ENCODE data around the gene GDF10. TPM values are rescaled to one million over a fixed set of nuclear protein-coding genes. Genes with fewer than 3 reads are reported as not detected.

The GDF10 gene
- total and polyA plus RNA-seq, 9 of the 15 experiments (the other 6 are each of a cell fraction or from before 2014, with no cell fraction given), result 0.03 to 0.20 (median 0.11) TPM; not detected in 6

DNA sequence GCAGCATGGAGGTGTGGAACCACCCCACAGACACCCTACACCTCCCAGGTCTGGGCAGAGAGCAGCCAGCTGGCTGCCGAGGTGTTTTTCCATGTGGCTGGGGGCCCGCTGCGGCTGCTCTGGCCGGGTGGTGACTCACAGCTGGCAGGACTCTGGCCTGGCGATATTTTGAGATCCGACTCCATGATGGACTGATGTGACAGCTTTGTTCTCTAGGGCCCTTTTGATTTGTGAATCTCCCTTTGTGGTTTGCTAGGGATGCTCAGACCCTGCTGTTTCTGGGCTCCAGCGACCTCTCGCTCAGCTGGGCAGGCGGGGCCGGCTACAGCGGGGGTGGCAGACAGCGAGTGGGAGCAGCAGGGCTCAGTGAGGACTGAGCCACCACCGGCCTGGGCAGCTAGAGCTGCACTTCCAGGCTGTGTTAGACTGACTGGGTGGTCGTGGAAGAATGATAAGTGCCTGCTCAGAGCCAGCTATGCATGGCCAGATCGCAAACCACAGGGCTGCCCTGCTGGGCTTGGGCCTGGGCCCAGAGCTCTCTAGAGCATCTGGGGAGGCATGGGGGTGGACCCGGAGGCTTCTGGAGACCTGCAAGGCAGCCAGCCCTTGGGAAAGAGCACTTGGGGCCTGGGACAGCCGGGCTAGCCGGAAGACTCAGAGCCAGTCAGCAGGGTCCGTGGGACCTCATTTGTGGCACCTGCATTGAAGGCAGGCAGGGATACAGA lies 46.2 kb upstream of the GDF10 start:
- ChIA-PET CTCF (ENCODE audit: low intra/inter-chr PET ratio) (no interaction called here), POLR2A (interaction anchor here (1.0 to 1.2 kb wide), 2 partner anchors 10 to 15 kb away, joined by 4 to 5 read pairs; no protein-coding TSS in a partner anchor)
- 0 out of 2 replicates have a peak, but pooled peaks cover 3% of the 10 kb centered on the region for H4K20me1 ChIP-seq (replicated peaks; ENCODE audit: control insufficient read depth, insufficient read depth, low read length)
- DNase-seq (ENCODE audit: extremely low read depth in 1 of 4, low spot score in 3 of 4) (no peak), ATAC-seq (no peak), FAIRE-seq (no peak)
- WGBS (ENCODE audit: insufficient coverage, low coverage, missing lambda C conversion rate), result 8% methylated on average over 18 of the region's 19 CpGs
- H3K4me3 ChIP-seq, result no peak overlapping the region
- no TSS peak for BruUV-seq (replicated peaks)
- in situ Hi-C loops (cut with MboI), result no loop called here
- no peaks in the 10 kb centered on the region for H3K9me1 ChIP-seq (ENCODE audit: control insufficient read depth, insufficient read depth, low read length)
- H3K27me3 ChIP-seq (ENCODE audit: control insufficient read depth in 2 of 2, insufficient read depth in 2 of 2, low read length in 2 of 2), result peaks cover 11 to 54% of the 10 kb centered on the region in 2 experiments; a peak in 4 of 5 replicates
- no peak overlapping the region for H2AFZ ChIP-seq (ENCODE audit: low read depth, low read length)
- no peaks in the 10 kb centered on the region for H3K36me3 ChIP-seq (ENCODE audit: control insufficient read depth, insufficient read depth, low read length)
- H3K9me3 ChIP-seq (replicated peaks; ENCODE audit: control insufficient read depth, insufficient read depth, low read depth, low read length), result no peaks in the 10 kb centered on the region
- no peak for TF ChIP-seq GTF2E2 (tag; IDR thresholded peaks at IDR 0.05)
- peaks cover 0 to 4% of the 10 kb centered on the region in 2 experiments; a peak in 2 of 5 replicates for H3K4me1 ChIP-seq (replicated peaks in 1 of 2; ENCODE audit: control insufficient read depth in 2 of 2, insufficient read depth in 2 of 2, low read length in 2 of 2)
- 0 out of 4 replicates have a peak overlapping the region, but pooled peaks of 1 of the 2 experiments have one; percentile 5 for H3K9ac ChIP-seq (ENCODE audit: insufficient read depth in 1 of 2, low read depth in 2 of 2, low read length in 2 of 2)
- no peaks in the 10 kb centered on the region for H3K79me2 ChIP-seq (ENCODE audit: control insufficient read depth, insufficient read depth, low read length)
- intact Hi-C loops (cut with micrococcal nuclease), result no loop called here
- no peak overlapping the region for H3K27ac ChIP-seq (ENCODE audit: extremely low read depth, low read depth, low read length)
- H3K4me2 ChIP-seq (ENCODE audit: insufficient read depth, low read length), result no peak overlapping the region

DNA sequence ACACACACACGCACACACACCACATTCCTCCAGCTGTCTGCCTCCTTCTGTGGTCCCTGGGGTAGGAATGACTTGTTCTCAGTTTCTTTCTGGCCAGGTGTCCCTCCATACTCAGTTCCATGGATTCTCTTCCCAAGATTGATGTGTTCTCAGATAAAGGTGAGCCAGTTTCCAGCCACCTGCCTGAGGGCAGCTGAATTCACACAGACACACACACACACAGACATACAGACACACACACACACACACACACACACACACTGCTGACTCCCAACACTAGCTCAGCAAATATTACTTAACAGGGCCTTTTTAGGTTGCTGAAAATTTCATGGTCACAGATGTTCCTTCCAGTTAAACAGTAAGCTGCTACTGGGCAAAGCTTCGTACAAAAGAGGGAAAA lies 45.4 kb upstream of the GDF10 start:
- intact Hi-C loops (cut with micrococcal nuclease), result no loop called here
- H3K79me2 ChIP-seq (ENCODE audit: control insufficient read depth, insufficient read depth, low read length), result no peaks in the 10 kb centered on the region
- 0% methylated on average over 2 of the region's 2 CpGs for WGBS (ENCODE audit: insufficient coverage, low coverage, missing lambda C conversion rate)
- BruUV-seq (replicated peaks), result no TSS peak
- peaks cover 0 to 4% of the 10 kb centered on the region in 2 experiments; a peak in 2 of 5 replicates for H3K4me1 ChIP-seq (replicated peaks in 1 of 2; ENCODE audit: control insufficient read depth in 2 of 2, insufficient read depth in 2 of 2, low read length in 2 of 2)
- ATAC-seq, result no peak
- FAIRE-seq, result no peak
- H2AFZ ChIP-seq (ENCODE audit: low read depth, low read length), result no peak overlapping the region
- in situ Hi-C loops (cut with MboI), result no loop called here
- no peak overlapping the region for H3K9ac ChIP-seq (ENCODE audit: insufficient read depth in 1 of 2, low read depth in 2 of 2, low read length in 2 of 2)
- H3K27ac ChIP-seq (ENCODE audit: extremely low read depth, low read depth, low read length), result no peak overlapping the region
- no peaks in the 10 kb centered on the region for H3K9me1 ChIP-seq (ENCODE audit: control insufficient read depth, insufficient read depth, low read length)
- H3K27me3 ChIP-seq (ENCODE audit: control insufficient read depth in 2 of 2, insufficient read depth in 2 of 2, low read length in 2 of 2), result peaks cover 15 to 51% of the 10 kb centered on the region in 2 experiments; a peak in 4 of 5 replicates
- no peaks in the 10 kb centered on the region for H3K9me3 ChIP-seq (replicated peaks; ENCODE audit: control insufficient read depth, insufficient read depth, low read depth, low read length)
- no peak for DNase-seq (ENCODE audit: extremely low read depth in 1 of 4, low spot score in 3 of 4)
- ChIA-PET POLR2A (interaction anchor here (0.5 to 1.4 kb wide), 5 partner anchors 8 to 1350 kb away, joined by 3 to 5 read pairs (median 3); partner anchors contain the start of gene ARHGAP22), CTCF (ENCODE audit: low intra/inter-chr PET ratio) (no interaction called here)
- no peaks in the 10 kb centered on the region for H3K36me3 ChIP-seq (ENCODE audit: control insufficient read depth, insufficient read depth, low read length)
- no peak overlapping the region for H3K4me2 ChIP-seq (ENCODE audit: insufficient read depth, low read length)
- no peak overlapping the region for H3K4me3 ChIP-seq
- H4K20me1 ChIP-seq (replicated peaks; ENCODE audit: control insufficient read depth, insufficient read depth, low read length), result 0 out of 2 replicates have a peak, but pooled peaks cover 3% of the 10 kb centered on the region
- TF ChIP-seq SAFB (IDR thresholded peaks at IDR 0.05; ENCODE audit: borderline replicate concordance, low read depth, low read length), result no peak
- TF ChIP-seq ZNF24 (IDR thresholded peaks at IDR 0.05), result no peak
- TF ChIP-seq, protein P1, sequence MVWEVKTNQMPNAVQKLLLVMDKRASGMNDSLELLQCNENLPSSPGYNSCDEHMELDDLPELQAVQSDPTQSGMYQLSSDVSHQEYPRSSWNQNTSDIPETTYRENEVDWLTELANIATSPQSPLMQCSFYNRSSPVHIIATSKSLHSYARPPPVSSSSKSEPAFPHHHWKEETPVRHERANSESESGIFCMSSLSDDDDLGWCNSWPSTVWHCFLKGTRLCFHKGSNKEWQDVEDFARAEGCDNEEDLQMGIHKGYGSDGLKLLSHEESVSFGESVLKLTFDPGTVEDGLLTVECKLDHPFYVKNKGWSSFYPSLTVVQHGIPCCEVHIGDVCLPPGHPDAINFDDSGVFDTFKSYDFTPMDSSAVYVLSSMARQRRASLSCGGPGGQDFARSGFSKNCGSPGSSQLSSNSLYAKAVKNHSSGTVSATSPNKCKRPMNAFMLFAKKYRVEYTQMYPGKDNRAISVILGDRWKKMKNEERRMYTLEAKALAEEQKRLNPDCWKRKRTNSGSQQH (CRISPR knock-in tag; IDR thresholded peaks at IDR 0.05), result peak; percentile 49; the same call in 1 of the 2 replicates
- TF ChIP-seq CSDE1 (IDR thresholded peaks at IDR 0.05), result no peak
- TF ChIP-seq, protein P2, sequence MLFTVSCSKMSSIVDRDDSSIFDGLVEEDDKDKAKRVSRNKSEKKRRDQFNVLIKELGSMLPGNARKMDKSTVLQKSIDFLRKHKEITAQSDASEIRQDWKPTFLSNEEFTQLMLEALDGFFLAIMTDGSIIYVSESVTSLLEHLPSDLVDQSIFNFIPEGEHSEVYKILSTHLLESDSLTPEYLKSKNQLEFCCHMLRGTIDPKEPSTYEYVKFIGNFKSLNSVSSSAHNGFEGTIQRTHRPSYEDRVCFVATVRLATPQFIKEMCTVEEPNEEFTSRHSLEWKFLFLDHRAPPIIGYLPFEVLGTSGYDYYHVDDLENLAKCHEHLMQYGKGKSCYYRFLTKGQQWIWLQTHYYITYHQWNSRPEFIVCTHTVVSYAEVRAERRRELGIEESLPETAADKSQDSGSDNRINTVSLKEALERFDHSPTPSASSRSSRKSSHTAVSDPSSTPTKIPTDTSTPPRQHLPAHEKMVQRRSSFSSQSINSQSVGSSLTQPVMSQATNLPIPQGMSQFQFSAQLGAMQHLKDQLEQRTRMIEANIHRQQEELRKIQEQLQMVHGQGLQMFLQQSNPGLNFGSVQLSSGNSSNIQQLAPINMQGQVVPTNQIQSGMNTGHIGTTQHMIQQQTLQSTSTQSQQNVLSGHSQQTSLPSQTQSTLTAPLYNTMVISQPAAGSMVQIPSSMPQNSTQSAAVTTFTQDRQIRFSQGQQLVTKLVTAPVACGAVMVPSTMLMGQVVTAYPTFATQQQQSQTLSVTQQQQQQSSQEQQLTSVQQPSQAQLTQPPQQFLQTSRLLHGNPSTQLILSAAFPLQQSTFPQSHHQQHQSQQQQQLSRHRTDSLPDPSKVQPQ (CRISPR knock-in tag; IDR thresholded peaks at IDR 0.05; ENCODE audit: borderline replicate concordance), result no peak
- TF ChIP-seq MAFG (tag; conservative IDR thresholded peaks at IDR 0.05), result 0 out of 2 replicates have a peak, but pooled peaks have one; percentile 11
- no peak for TF ChIP-seq RBM22 (IDR thresholded peaks at IDR 0.05; ENCODE audit: low read depth, low read length, poor library complexity, severe bottlenecking)
- TF ChIP-seq OTX1 (CRISPR knock-in tag; IDR thresholded peaks at IDR 0.05), result peak; percentile 55; the same call in 1 of the 2 replicates
- no peak for TF ChIP-seq DACH1 (IDR thresholded peaks at IDR 0.05; ENCODE audit: partially characterized antibody)
- TF ChIP-seq GATAD2B (IDR thresholded peaks at IDR 0.05; ENCODE audit: borderline replicate concordance), result no peak

Data from K562 (cell line).